PC-9 (cell line): ENCODE results near the gene FOXO3. TPM values are rescaled to one million over a fixed set of nuclear protein-coding genes. Genes with fewer than 3 reads are reported as not detected.
A peak's percentile ranks its signal among the peaks of the same experiment; 100 is the strongest.

Experiments used
- BruUV-seq: library from RNA; stranded (reverse); fragments of 400-500 nt; replicated peaks from 2 replicates; lab custom pipeline; 2021; lab: Mats Ljungman, UMichigan
- CTCF ChIA-PET: fragments of 300-600 bp; sonication (Branson Sonifier 250); formaldehyde crosslinking; loops from one replicate; lab custom pipeline; 2022; ENCODE audit warnings: antibody characterized with exemption; lab: Charles Lee
- POLR2A ChIA-PET: fragments of 300-600 bp; sonication (Branson Sonifier 250); formaldehyde crosslinking; loops from one replicate; lab custom pipeline; 2022; ENCODE audit warnings: antibody characterized with exemption; ENCODE audit not compliant: unreplicated experiment; lab: Charles Lee
- DNase-seq, 2 experiments: peaks; one replicate each; pipeline versions ENCODE4 v3.0.0 to v3.0.0-alpha.2; 2015 to 2022; ENCODE audit warnings: mixed read lengths in 1 of 2
- H2AFZ ChIP-seq: fragments of 200-600 bp; sonication (generic); 2 replicates; pipeline ENCODE4 v1.8.1; 2017; ENCODE audit warnings: antibody characterized with exemption
- H3F3A ChIP-seq: fragments of 200-600 bp; sonication (generic); 2 replicates; pipeline ENCODE4 v1.8.1; 2017; ENCODE audit warnings: antibody characterized with exemption, mild to moderate bottlenecking, low read depth; ENCODE audit not compliant: insufficient read depth
- H3K27ac ChIP-seq: fragments of 200-600 bp; sonication (generic); 2 replicates; pipeline ENCODE4 v1.6.1; 2016; ENCODE audit warnings: mixed run types
- H3K27me3 ChIP-seq: fragments of 200-600 bp; sonication (generic); 2 replicates; pipeline ENCODE4 v1.6.1; 2016; ENCODE audit warnings: low read depth, mixed run types; ENCODE audit not compliant: insufficient read depth
- H3K36me3 ChIP-seq: fragments of 200-600 bp; sonication (generic); 2 replicates; pipeline ENCODE4 v1.6.1; 2016; ENCODE audit warnings: low read depth, mixed run types
- H3K4me1 ChIP-seq: fragments of 200-600 bp; sonication (generic); replicated peaks from 2 replicates; pipeline ENCODE4 v1.6.1; 2016; ENCODE audit warnings: mixed run types; ENCODE audit not compliant: insufficient read depth
- H3K4me2 ChIP-seq: fragments of 200-600 bp; sonication (generic); 2 replicates; pipeline ENCODE4 v1.6.1; 2017; ENCODE audit warnings: mixed run types
- H3K4me3 ChIP-seq: fragments of 200-600 bp; sonication (generic); 2 replicates; pipeline ENCODE4 v1.6.1; 2016; ENCODE audit warnings: mixed run types
- H3K79me2 ChIP-seq: fragments of 200-600 bp; sonication (generic); 2 replicates; pipeline ENCODE4 v1.6.1; 2017; ENCODE audit warnings: low read depth, mixed run types
- H3K9me2 ChIP-seq: fragments of 200-600 bp; sonication (generic); 2 replicates; pipeline ENCODE4 v1.8.1; 2017; ENCODE audit warnings: mild to moderate bottlenecking; ENCODE audit not compliant: insufficient read depth
- H3K9me3 ChIP-seq: fragments of 200-600 bp; sonication (generic); 2 replicates; pipeline ENCODE4 v1.8.1; 2016; ENCODE audit warnings: low read depth; ENCODE audit not compliant: insufficient read depth
- H4K20me1 ChIP-seq: fragments of 200-600 bp; sonication (generic); 2 replicates; pipeline ENCODE4 v1.8.1; 2017; ENCODE audit not compliant: insufficient read depth
- EZH2 ChIP-seq: fragments of 200-600 bp; sonication (generic); IDR thresholded peaks from 2 replicates; pipeline ENCODE4 v1.8.0; 2017; ENCODE audit warnings: antibody characterized with exemption, low read depth
- intact Hi-C: fragments of 100-400 bp; cut with micrococcal nuclease; formaldehyde crosslinking; loops from one replicate; pipeline ENCODE4 v1.10.0; 2022; ENCODE audit not compliant: unreplicated experiment
- total RNA-seq: library from RNA; stranded (reverse); gene quantifications from 2 replicates; pipeline ENCODE4 v1.2.3, GENCODE V29; 2021
- TF ChIP-seq, protein P1 (sequence below): fragments of 200-600 bp; sonication (generic); conservative IDR thresholded peaks from 2 replicates; pipeline ENCODE4 v1.6.1; 2017; ENCODE audit warnings: mixed run types, antibody characterized with exemption, mild to moderate bottlenecking, moderate library complexity

The FOXO3 gene
- total RNA-seq, 1 experiment from 2014 or later: 59.4 TPM

DNA sequence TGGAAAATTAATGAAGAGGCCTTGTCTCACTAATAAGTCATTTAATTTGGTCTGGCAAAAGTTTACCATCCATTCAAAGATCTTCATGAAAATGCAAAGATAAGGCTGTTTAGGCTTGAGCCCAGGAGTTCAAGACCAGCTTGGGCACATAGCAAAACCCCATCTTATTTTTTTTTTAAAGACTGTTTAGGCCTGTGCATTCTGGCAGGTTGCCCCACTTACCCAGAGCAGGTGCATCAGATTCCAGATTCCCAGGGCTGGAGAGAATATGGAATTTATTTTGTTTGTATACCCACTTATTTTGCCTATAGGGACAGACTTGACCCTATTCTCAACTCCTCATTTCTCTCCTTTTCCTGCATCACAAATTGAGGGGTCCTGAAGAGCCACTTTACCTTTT lies 5.7 kb downstream of the FOXO3 start:
- Histone ChIP-seq H3K4me1 (peaks cover 37% of the 10 kb centered on the region), H3K9me3 (no peaks in the 10 kb centered on the region), H3K9me2 (no peaks in the 10 kb centered on the region), H3K36me3 (peaks cover 49% of the 10 kb centered on the region), H3K4me3 (peak overlapping the region; percentile 99; the same call in 1 of the 2 replicates), H3F3A (peaks cover 44% of the 10 kb centered on the region), H3K4me2 (peak overlapping the region; percentile 95), H3K27ac (peak overlapping the region; percentile 84), H4K20me1 (peaks cover 74% of the 10 kb centered on the region), H2AFZ (no peak overlapping the region), H3K27me3 (no peaks in the 10 kb centered on the region), H3K79me2 (peaks cover 100% of the 10 kb centered on the region)
- TF ChIP-seq EZH2: no peak
- TF ChIP-seq, protein P1, sequence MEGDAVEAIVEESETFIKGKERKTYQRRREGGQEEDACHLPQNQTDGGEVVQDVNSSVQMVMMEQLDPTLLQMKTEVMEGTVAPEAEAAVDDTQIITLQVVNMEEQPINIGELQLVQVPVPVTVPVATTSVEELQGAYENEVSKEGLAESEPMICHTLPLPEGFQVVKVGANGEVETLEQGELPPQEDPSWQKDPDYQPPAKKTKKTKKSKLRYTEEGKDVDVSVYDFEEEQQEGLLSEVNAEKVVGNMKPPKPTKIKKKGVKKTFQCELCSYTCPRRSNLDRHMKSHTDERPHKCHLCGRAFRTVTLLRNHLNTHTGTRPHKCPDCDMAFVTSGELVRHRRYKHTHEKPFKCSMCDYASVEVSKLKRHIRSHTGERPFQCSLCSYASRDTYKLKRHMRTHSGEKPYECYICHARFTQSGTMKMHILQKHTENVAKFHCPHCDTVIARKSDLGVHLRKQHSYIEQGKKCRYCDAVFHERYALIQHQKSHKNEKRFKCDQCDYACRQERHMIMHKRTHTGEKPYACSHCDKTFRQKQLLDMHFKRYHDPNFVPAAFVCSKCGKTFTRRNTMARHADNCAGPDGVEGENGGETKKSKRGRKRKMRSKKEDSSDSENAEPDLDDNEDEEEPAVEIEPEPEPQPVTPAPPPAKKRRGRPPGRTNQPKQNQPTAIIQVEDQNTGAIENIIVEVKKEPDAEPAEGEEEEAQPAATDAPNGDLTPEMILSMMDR: no peak
- POLR2A ChIA-PET: interaction anchor here (0.6 kb wide), 1 partner anchor 58 kb away, joined by 3 read pairs; no protein-coding TSS in a partner anchor
- intact Hi-C loops: no loop called here
- no peak for DNase-seq
- CTCF ChIA-PET: no interaction called here
- no TSS peak for BruUV-seq

DNA sequence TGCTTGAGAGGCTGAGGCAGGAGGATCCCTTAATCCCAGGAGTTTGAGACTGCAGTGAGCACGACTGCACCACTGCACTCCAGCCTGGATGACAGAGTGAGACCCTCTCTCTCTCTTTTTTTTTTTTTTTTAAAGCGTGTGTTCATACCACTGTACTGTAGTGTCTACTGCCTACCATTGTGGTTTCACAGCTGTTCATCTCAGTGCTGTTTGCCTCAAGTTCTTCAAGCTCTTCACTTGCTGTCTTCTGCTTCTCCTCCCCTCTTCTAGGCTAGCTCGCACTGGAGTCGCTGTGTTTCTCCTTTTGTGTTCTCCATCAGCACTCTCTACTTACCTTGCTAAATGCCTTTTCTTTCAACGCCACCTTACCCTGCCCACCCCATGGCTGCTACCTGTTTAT lies 7.4 kb downstream of the FOXO3 start:
- Histone ChIP-seq H2AFZ (no peak overlapping the region), H3K9me3 (no peaks in the 10 kb centered on the region), H3K27ac (no peak overlapping the region), H4K20me1 (peaks cover 89% of the 10 kb centered on the region), H3K4me3 (no peak overlapping the region), H3K27me3 (no peaks in the 10 kb centered on the region), H3K4me2 (no peak overlapping the region), H3K79me2 (peaks cover 100% of the 10 kb centered on the region), H3K36me3 (peaks cover 55% of the 10 kb centered on the region), H3K9me2 (no peaks in the 10 kb centered on the region), H3K4me1 (peaks cover 37% of the 10 kb centered on the region), H3F3A (peaks cover 47% of the 10 kb centered on the region)
- ChIA-PET CTCF (interaction anchor here (0.6 to 0.7 kb wide), 2 partner anchors 137 to 214 kb away, joined by 3 read pairs; no protein-coding TSS in a partner anchor), POLR2A (interaction anchor here (0.6 to 0.7 kb wide), 2 partner anchors 170 to 916 kb away, joined by 3 to 8 read pairs; no protein-coding TSS in a partner anchor)
- BruUV-seq: no TSS peak
- TF ChIP-seq, protein P1: no peak
- TF ChIP-seq EZH2: no peak
- intact Hi-C loops: no loop called here
- no peak for DNase-seq

DNA sequence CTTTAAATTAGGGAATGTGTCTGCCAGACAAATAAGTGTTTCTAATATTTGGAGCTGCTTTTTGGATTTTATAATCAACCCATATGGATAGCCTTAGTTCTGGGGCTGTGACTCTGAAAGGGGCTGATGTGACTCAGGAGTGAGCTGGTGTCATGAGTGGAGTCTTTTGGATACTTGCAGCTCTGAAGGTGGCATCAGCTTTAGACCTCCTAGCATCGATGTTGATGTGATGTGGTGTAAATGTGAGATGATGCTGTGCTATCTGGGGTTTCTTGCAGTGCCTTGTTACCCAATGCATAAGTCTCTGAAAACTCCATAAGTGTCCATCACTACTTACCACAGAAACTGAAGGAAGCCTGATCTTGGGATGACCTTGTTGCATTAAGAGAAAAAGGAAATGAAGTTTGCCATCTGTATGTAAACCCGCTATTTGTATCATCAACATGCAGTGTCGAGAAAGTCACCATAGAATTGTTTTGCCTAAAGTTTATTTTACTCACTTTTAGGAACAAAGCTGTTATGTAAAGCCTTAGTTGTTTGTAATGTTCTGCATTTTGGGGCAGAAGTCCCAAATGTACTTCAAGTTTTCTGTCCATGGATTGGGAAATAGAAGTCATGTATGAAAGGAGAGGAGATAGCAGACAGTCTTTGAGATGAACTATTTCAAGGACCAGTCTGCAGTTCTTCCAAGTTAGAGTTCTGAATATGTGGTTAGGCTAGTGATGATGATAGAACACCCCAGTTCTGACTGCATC lies 8.0 kb downstream of the FOXO3 start:
- no peaks in the 10 kb centered on the region for H3K27me3 ChIP-seq
- POLR2A ChIA-PET: interaction anchor here (0.5 to 0.7 kb wide), 3 partner anchors 169 to 916 kb away, joined by 3 to 8 read pairs (median 4); no protein-coding TSS in a partner anchor
- peaks cover 94% of the 10 kb centered on the region for H4K20me1 ChIP-seq
- no peaks in the 10 kb centered on the region for H3K9me2 ChIP-seq
- H3K9me3 ChIP-seq: no peaks in the 10 kb centered on the region
- H3K4me1 ChIP-seq: peaks cover 36% of the 10 kb centered on the region
- H3F3A ChIP-seq: peaks cover 49% of the 10 kb centered on the region
- no peak for TF ChIP-seq EZH2
- TF ChIP-seq, protein P1: no peak
- no peak overlapping the region for H2AFZ ChIP-seq
- no peak overlapping the region for H3K4me3 ChIP-seq
- intact Hi-C loops: no loop called here
- no TSS peak for BruUV-seq
- H3K36me3 ChIP-seq: peaks cover 55% of the 10 kb centered on the region
- H3K27ac ChIP-seq: no peak overlapping the region
- CTCF ChIA-PET: interaction anchor here (0.6 kb wide), 1 partner anchor 136 kb away, joined by 3 read pairs; no protein-coding TSS in a partner anchor
- peaks cover 100% of the 10 kb centered on the region for H3K79me2 ChIP-seq
- DNase-seq: peak in 1 of 2 experiments; percentile 25
- no peak overlapping the region for H3K4me2 ChIP-seq
